Chondrocyte (in vitro differentiated cells): ENCODE measurements around the gene UBQLNL. TPM values are rescaled to one million over a fixed set of nuclear protein-coding genes. Genes with fewer than 3 reads are reported as not detected.

Source experiments
- DNase-seq: peaks from one replicate; pipeline ENCODE4 v3.0.0; 2021; ENCODE audit warnings: mixed read lengths, low spot score
- H3K27ac Mint-ChIP-seq: one replicate; pipeline ENCODE4 v1.8.0; 2021; ENCODE audit warnings: mild to moderate bottlenecking, moderate library complexity, mixed read lengths; ENCODE audit not compliant: unreplicated experiment
- H3K27me3 Mint-ChIP-seq: 2 replicates; pipeline ENCODE4 v1.8.0; 2021; ENCODE audit warnings: low read depth, mixed read lengths
- H3K36me3 Mint-ChIP-seq: 2 replicates; pipeline ENCODE4 v1.8.0; 2021; ENCODE audit warnings: low read depth, mixed read lengths
- H3K4me1 Mint-ChIP-seq: 2 replicates; pipeline ENCODE4 v1.8.0; 2021; ENCODE audit warnings: low read depth, mild to moderate bottlenecking, mixed read lengths
- H3K4me3 Mint-ChIP-seq: one replicate; pipeline ENCODE4 v1.8.0; 2021; ENCODE audit warnings: mild to moderate bottlenecking, moderate library complexity, mixed read lengths; ENCODE audit not compliant: unreplicated experiment
- H3K9me3 Mint-ChIP-seq: 2 replicates; pipeline ENCODE4 v1.8.0; 2021; ENCODE audit warnings: low read depth, mixed read lengths
- CTCF ChIP-seq: fragments of 200-600 bp; sonication (generic); IDR thresholded peaks from 2 replicates; pipeline ENCODE4 v1.5.0; 2021; ENCODE audit warnings: antibody characterized with exemption, mild to moderate bottlenecking, moderate library complexity
- total RNA-seq: library from RNA; stranded (reverse); gene quantifications from 3 replicates; pipeline ENCODE4 v1.2.1, GENCODE V29; 2021

UBQLNL gene
- total RNA-seq, 1 donor from 2014 or later, result 0.22 TPM

GRCh38 chr11:5508605-5509004 is 7.9 kb downstream of the UBQLNL start:
- Mint-ChIP-seq H3K27me3 (peaks cover 31% of the 10 kb centered on the region), H3K36me3 (peaks cover 1% of the 10 kb centered on the region), H3K4me1 (no peaks in the 10 kb centered on the region), H3K27ac (no peak overlapping the region), H3K4me3 (no peak overlapping the region), H3K9me3 (no peaks in the 10 kb centered on the region)
- no peak for TF ChIP-seq CTCF
- DNase-seq, result no peak

DNA sequence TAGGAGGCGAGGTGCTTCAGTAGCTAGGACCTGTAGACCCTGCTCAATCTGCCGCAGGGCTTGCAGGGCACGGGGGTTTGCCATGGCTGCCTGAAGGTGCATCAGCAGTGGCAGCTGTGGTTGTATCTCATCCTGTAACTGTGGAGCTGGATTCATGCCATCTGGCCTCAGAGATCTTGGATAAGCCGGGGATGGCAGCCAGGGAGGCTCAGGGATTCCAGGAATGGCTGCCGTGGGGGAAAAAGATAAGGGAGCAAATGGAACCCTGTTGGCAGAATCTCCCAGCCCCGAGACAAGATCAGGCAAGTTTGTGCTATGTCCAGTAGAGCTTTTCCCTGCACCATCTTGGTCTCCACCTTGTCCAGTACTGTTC is 8.6 kb downstream of the UBQLNL start:
- no peaks in the 10 kb centered on the region for H3K9me3 Mint-ChIP-seq
- no peak for TF ChIP-seq CTCF
- no peaks in the 10 kb centered on the region for H3K36me3 Mint-ChIP-seq
- H3K27ac Mint-ChIP-seq, result no peak overlapping the region
- no peak for DNase-seq
- peaks cover 31% of the 10 kb centered on the region for H3K27me3 Mint-ChIP-seq
- no peak overlapping the region for H3K4me3 Mint-ChIP-seq
- H3K4me1 Mint-ChIP-seq, result no peaks in the 10 kb centered on the region

GRCh38 chr11:5507177-5507932 is 9.1 kb downstream of the UBQLNL start:
- no peak for DNase-seq
- Mint-ChIP-seq H3K4me3 (no peak overlapping the region), H3K4me1 (no peaks in the 10 kb centered on the region), H3K27ac (no peak overlapping the region), H3K9me3 (no peaks in the 10 kb centered on the region), H3K27me3 (peaks cover 31% of the 10 kb centered on the region), H3K36me3 (no peaks in the 10 kb centered on the region)
- no peak for TF ChIP-seq CTCF

DNA sequence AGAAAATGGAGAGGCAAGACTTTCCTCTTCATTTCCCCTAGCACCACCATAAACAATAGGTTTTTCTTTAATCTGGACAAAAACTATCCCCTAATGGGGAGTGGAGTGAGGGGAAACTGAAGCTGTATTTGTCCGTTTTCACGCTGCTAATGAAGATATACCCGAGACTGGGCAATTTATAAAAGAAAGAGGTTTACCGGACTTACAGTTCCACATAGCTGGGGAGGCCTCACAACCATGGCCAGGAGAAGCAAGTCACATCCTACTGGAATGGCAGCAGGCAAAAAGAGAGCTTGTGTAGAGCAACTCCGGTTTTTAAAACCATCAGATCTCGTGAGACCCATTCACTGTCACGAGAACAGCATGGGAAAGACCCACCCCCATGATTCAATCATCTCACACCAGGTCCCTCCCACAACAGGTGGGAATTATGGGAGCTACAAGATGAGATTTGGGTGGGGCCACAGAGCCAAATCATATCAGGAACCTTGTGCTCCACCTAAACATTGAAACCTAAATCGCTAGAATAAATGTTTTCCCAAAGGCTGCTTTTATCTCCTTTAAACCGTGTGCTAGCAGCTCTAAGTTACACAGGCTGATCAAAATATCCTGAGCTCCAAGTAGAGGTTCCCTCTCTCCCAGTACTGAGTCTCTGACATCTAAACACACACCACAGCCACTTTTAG is 11.0 kb downstream of the UBQLNL start:
- Mint-ChIP-seq H3K36me3 (no peaks in the 10 kb centered on the region), H3K4me1 (no peaks in the 10 kb centered on the region), H3K27me3 (peaks cover 27% of the 10 kb centered on the region), H3K27ac (no peak overlapping the region), H3K9me3 (no peaks in the 10 kb centered on the region), H3K4me3 (no peak overlapping the region)
- DNase-seq, result no peak
- TF ChIP-seq CTCF, result no peak

GRCh38 chr11:5504403-5504921 is 12.0 kb downstream of the UBQLNL start:
- no peak for TF ChIP-seq CTCF
- H3K27me3 Mint-ChIP-seq, result peaks cover 23% of the 10 kb centered on the region
- H3K4me1 Mint-ChIP-seq, result no peaks in the 10 kb centered on the region
- H3K4me3 Mint-ChIP-seq, result no peak overlapping the region
- no peak for DNase-seq
- H3K27ac Mint-ChIP-seq, result no peak overlapping the region
- H3K9me3 Mint-ChIP-seq, result no peaks in the 10 kb centered on the region
- no peaks in the 10 kb centered on the region for H3K36me3 Mint-ChIP-seq
